Stomach (tissue), 9 donors: Measurements from ENCODE around the gene C1GALT1. TPM values are rescaled to one million over a fixed set of nuclear protein-coding genes. Genes with fewer than 3 reads are reported as not detected.

Experiments used
- DNase-seq, 2 donors: peaks; one replicate each; pipeline versions ENCODE4 v3.0.0 to v3.0.0-alpha.2; 2013 to 2019
- H3K27ac ChIP-seq, 5 donors: fragments of 200-600 bp in 4 of 5; sonication (generic) in 4 of 5; one replicate each; pipeline ENCODE4 v1.5.1; 2013 to 2019; ENCODE audit warnings: mild to moderate bottlenecking in 1 of 5, moderate library complexity in 1 of 5
- H3K27me3 ChIP-seq, 3 donors: fragments of 200-600 bp; sonication (generic); one replicate each; pipeline ENCODE4 v1.5.1; 2017 to 2019; ENCODE audit warnings: mixed run types in 1 of 3
- H3K36me3 ChIP-seq, 4 donors: fragments of 200-600 bp; sonication (generic); 1 replicate in 3 of 4; 2 replicates in 1 of 4; pipeline ENCODE4 v1.5.1; 2016 to 2019
- H3K4me1 ChIP-seq, 4 donors: fragments of 200-600 bp; sonication (generic); one replicate each; pipeline ENCODE4 v1.5.1; 2016 to 2019
- H3K4me3 ChIP-seq, 4 donors: fragments of 200-600 bp; sonication (generic) in 3 of 4; one replicate each; pipeline ENCODE4 v1.5.1; 2016 to 2019; ENCODE audit warnings: mild to moderate bottlenecking in 1 of 4
- H3K9me3 ChIP-seq, 4 donors: fragments of 200-600 bp; sonication (generic); one replicate each; pipeline ENCODE4 v1.5.1; 2016 to 2019
- EP300 ChIP-seq: sonication (generic); formaldehyde crosslinking; IDR thresholded peaks from one replicate; pipeline ENCODE4 v1.6.1; 2017; ENCODE audit warnings: antibody characterized with exemption
- POLR2A ChIP-seq, 4 donors: fragments of 450-650 bp; IDR thresholded peaks; one replicate each; pipeline ENCODE4 v1.6.1; 2016; ENCODE audit warnings: antibody characterized with exemption in 4 of 4, control low read depth in 2 of 4, mild to moderate bottlenecking in 1 of 4, moderate library complexity in 1 of 4
- POLR2AphosphoS5 ChIP-seq, 3 donors: sonication (generic); formaldehyde crosslinking; IDR thresholded peaks; one replicate each; pipeline ENCODE4 v1.6.1; 2016; ENCODE audit warnings: antibody characterized with exemption in 3 of 3
- WGBS, 5 donors: extraction: QIAGEN DNeasy Blood & Tissue Kit in 3 of 5; methylation state at CpG; one replicate each; pipeline versions ENCODE4 v1.1.5 to v1.1.7; 2013 to 2018; 5-methylcytosine and 5-hydroxymethylcytosine counted together
- intact Hi-C: fragments of 100-400 bp; cut with DNase I; formaldehyde crosslinking; loops from one replicate; pipeline ENCODE4 v1.15.1; 2023; ENCODE audit warnings: low total_unique reads
- polyA plus RNA-seq, 3 donors: library from polyadenylated mRNA; stranded (reverse); fragments of 200-250 nt; gene quantifications; one replicate each; pipeline ENCODE4 v1.2.3, GENCODE V29; 2013
- total RNA-seq, 5 donors: library from RNA; depleted of rRNA; stranded (reverse); fragments of >200 nt; gene quantifications; one replicate each; pipeline versions ENCODE4 v1.1.0 to v1.2.3, GENCODE V29; 2014 to 2016
- TF ChIP-seq, protein P1 (sequence below), 7 experiments: fragments of 450-650 bp in 4 of 7; fragments of 200-600 bp in 3 of 7; sonication (generic) in 3 of 7; IDR thresholded peaks; one replicate each; pipeline ENCODE4 v1.5.1; 2016 to 2019; ENCODE audit warnings: antibody characterized with exemption in 7 of 7, control low read depth in 2 of 7, mild to moderate bottlenecking in 1 of 7
- donor health status: healthy with polysubstance abuse.
- donor health status: Bipolar disorder and iron deficiency.
- donor health status: healthy.

C1GALT1 gene
- total and polyA plus RNA-seq, 8 donors: 2.6 to 50.9 (median 14.7) TPM

DNA sequence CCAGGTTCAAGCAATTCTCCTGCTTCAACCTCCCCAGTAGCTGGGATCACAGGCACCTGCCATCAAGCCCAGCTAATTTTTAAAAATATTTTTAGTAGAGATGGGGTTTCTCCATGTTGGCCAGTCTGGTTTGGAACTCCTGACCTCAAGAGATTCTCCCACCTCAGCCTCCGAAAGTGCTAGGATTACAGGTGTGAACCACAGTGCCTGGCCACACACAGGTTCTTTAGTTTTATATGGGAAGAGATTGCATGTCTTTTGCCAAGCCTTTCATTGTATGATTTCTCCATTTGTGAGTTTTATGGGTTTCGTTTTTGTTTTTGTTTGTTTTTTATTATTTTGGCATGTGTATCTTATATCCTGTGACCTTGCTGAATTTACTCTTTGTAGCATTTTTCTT, 40.9 kb downstream of the C1GALT1 start:
- Histone ChIP-seq H3K27me3 (no peaks in the 10 kb centered on the region), H3K4me3 (no peak overlapping the region), H3K36me3 (peaks cover 0 to 12% (median 6%) of the 10 kb centered on the region in 4 donors), H3K27ac (no peak overlapping the region), H3K9me3 (no peaks in the 10 kb centered on the region), H3K4me1 (peaks cover 0 to 16% (median 6%) of the 10 kb centered on the region in 4 donors)
- WGBS, 5 donors: 81 to 93% (median 83%) methylated on average over 2 of the region's 2 CpGs
- TF ChIP-seq EP300 (no peak), POLR2AphosphoS5 (IDR thresholded peaks at IDR 0.05) (no peak), POLR2A (IDR thresholded peaks at IDR 0.05) (no peak)
- TF ChIP-seq, protein P1, sequence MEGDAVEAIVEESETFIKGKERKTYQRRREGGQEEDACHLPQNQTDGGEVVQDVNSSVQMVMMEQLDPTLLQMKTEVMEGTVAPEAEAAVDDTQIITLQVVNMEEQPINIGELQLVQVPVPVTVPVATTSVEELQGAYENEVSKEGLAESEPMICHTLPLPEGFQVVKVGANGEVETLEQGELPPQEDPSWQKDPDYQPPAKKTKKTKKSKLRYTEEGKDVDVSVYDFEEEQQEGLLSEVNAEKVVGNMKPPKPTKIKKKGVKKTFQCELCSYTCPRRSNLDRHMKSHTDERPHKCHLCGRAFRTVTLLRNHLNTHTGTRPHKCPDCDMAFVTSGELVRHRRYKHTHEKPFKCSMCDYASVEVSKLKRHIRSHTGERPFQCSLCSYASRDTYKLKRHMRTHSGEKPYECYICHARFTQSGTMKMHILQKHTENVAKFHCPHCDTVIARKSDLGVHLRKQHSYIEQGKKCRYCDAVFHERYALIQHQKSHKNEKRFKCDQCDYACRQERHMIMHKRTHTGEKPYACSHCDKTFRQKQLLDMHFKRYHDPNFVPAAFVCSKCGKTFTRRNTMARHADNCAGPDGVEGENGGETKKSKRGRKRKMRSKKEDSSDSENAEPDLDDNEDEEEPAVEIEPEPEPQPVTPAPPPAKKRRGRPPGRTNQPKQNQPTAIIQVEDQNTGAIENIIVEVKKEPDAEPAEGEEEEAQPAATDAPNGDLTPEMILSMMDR (IDR thresholded peaks at IDR 0.05): no peak
- no peak for DNase-seq
- intact Hi-C loops: no loop called here

DNA sequence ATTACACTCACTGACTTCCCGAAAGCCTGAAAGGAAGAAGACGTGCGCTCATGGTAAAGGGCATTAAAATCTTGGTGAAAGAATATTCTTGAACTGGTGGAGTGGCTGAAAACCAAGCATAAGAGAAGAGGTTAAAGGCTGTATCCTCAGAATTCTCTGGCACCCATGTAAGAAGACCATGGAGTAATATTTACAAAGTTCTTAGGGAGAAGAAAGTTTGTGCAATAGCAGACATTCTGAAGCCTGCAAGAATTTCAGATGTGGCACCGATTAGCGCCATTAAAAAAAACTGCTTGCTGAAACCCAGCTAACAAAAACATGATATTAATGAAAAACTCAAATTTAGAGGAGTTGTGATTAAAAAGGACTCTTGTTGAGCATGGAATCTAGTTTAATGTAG, 44.1 kb downstream of the C1GALT1 start:
- 90 to 97% (median 96%) methylated on average over 5 of the region's 5 CpGs for WGBS, 5 donors
- intact Hi-C loops: no loop called here

DNA sequence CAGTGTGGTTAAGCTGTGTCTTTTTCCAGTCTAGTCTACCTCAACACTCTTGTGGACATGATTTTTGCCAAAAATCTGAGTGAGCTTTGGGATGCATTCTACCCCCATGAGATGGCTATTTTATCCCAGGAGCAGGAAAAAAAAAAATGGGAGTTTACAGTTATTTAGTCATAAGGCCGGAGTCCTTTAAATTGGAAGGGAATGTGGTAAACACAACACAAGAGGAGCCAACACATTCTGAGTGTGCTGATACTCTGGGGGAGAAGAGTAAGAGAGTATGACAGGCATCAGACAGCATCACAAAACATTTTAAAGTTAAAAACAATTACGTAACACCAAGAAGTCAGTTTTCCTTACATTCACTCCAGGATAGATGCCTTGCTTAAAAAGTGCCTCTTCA, 46.1 kb downstream of the C1GALT1 start:
- no peak for DNase-seq
- no peak overlapping the region for H3K4me3 ChIP-seq
- no peaks in the 10 kb centered on the region for H3K4me1 ChIP-seq
- H3K9me3 ChIP-seq: peaks cover 0 to 9% (median 0%) of the 10 kb centered on the region in 4 donors
- intact Hi-C loops: no loop called here
- no peaks in the 10 kb centered on the region for H3K27me3 ChIP-seq
- TF ChIP-seq EP300 (no peak), POLR2AphosphoS5 (IDR thresholded peaks at IDR 0.05) (no peak), POLR2A (IDR thresholded peaks at IDR 0.05) (no peak)
- TF ChIP-seq, protein P1 (IDR thresholded peaks at IDR 0.05): no peak
- no peak overlapping the region for H3K27ac ChIP-seq
- H3K36me3 ChIP-seq: peaks cover 0 to 4% (median 0%) of the 10 kb centered on the region in 4 donors
- 42 to 81% (median 61%) methylated on average over 2 of the region's 2 CpGs for WGBS, 5 donors

More for the DNA sequence above, 44.1 kb downstream of the C1GALT1 start:
- no peak overlapping the region for H3K4me3 ChIP-seq
- peaks cover 0 to 4% (median 0%) of the 10 kb centered on the region in 4 donors for H3K36me3 ChIP-seq
- no peak for DNase-seq
- no peak for TF ChIP-seq EP300
- TF ChIP-seq POLR2AphosphoS5 (IDR thresholded peaks at IDR 0.05): no peak
- no peaks in the 10 kb centered on the region for H3K27me3 ChIP-seq
- peaks cover 0 to 9% (median 0%) of the 10 kb centered on the region in 4 donors for H3K9me3 ChIP-seq
- no peak overlapping the region for H3K27ac ChIP-seq
- H3K4me1 ChIP-seq: peaks cover 0 to 7% (median 3%) of the 10 kb centered on the region in 4 donors

DNA sequence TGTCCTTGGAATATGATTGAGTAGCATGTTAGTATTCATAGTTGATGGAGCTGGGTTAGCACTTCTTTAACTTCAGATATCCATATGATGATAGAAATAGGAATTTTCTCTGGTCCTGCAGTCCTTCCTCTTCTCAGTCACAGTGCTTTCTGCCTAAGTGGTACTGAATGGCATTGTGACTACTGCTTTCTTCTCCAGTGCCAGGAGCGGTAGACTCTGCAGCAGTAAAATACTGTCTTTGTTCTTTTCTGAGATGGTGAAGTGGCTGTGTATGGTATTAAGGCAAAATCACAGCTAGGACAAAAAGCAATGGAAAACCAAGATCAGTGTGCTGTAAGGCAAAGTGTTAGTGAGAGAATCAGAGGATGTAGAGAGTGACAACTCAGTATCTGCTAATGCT, 46.6 kb downstream of the C1GALT1 start:
- intact Hi-C loops: no loop called here
- peaks cover 0 to 9% (median 0%) of the 10 kb centered on the region in 4 donors for H3K9me3 ChIP-seq
- peaks cover 0 to 4% (median 0%) of the 10 kb centered on the region in 4 donors for H3K36me3 ChIP-seq
- no peak for DNase-seq
- WGBS, 5 donors: 79 to 100% (median 86%) methylated on average over 1 of the region's 1 CpG
- no peaks in the 10 kb centered on the region for H3K27me3 ChIP-seq
- no peaks in the 10 kb centered on the region for H3K4me1 ChIP-seq
- TF ChIP-seq, protein P1 (IDR thresholded peaks at IDR 0.05): no peak
- no peak for TF ChIP-seq EP300
- TF ChIP-seq POLR2A (IDR thresholded peaks at IDR 0.05): no peak
- no peak for TF ChIP-seq POLR2AphosphoS5 (IDR thresholded peaks at IDR 0.05)
- no peak overlapping the region for H3K4me3 ChIP-seq
- no peak overlapping the region for H3K27ac ChIP-seq

DNA sequence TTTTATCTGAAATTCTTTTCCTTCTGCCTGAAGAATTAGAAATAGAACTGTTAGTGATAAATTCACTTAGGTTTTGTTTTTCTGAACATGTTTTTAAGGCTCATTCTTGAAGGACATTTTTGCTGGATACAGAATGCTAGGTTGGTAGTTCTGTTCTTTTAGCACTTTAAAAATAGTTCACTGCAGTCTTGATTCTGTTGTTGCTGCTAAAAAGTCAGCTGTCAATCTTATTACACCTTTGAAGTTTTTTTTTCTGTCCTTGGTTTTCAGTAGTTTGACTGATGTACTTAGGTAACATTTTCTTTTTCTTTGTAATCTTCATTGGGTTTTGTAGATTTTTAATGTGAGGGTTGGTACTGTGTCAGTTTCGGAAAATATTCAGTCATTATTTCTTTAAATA, 48.7 kb downstream of the C1GALT1 start:
- H3K9me3 ChIP-seq: peaks cover 0 to 9% (median 0%) of the 10 kb centered on the region in 4 donors
- whole genome bisulfite sequencing, 5 donors: 92 to 100% (median 98%) methylated on average over 1 of the region's 1 CpG
- TF ChIP-seq EP300 (no peak), POLR2A (IDR thresholded peaks at IDR 0.05) (no peak), POLR2AphosphoS5 (IDR thresholded peaks at IDR 0.05) (no peak)
- TF ChIP-seq, protein P1 (IDR thresholded peaks at IDR 0.05): no peak
- DNase-seq: no peak
- H3K27me3 ChIP-seq: no peaks in the 10 kb centered on the region
- intact Hi-C loops: no loop called here
- peaks cover 0 to 17% (median 13%) of the 10 kb centered on the region in 4 donors for H3K36me3 ChIP-seq
- H3K27ac ChIP-seq: no peak overlapping the region
- peaks cover 0 to 5% (median 2%) of the 10 kb centered on the region in 4 donors for H3K4me1 ChIP-seq
- no peak overlapping the region for H3K4me3 ChIP-seq
